Sigmoid colon (tissue), 7 donors: ENCODE results near the gene LRRC2. TPM values are rescaled to one million over a fixed set of nuclear protein-coding genes. Genes with fewer than 3 reads are reported as not detected.

Experiments
- DNase-seq: peaks from one replicate; pipeline ENCODE4 v3.0.0-alpha.2; 2019
- H3K27ac ChIP-seq, 4 donors: fragments of 200-600 bp; sonication (generic); one replicate each; pipeline ENCODE4 v1.5.1; 2016 to 2019; ENCODE audit warnings: mild to moderate bottlenecking in 1 of 4
- H3K27me3 ChIP-seq, 3 donors: fragments of 200-600 bp; sonication (generic); one replicate each; pipeline ENCODE4 v1.5.1; 2019; ENCODE audit warnings: mild to moderate bottlenecking in 1 of 3
- H3K36me3 ChIP-seq, 4 donors: fragments of 200-600 bp; sonication (generic); one replicate each; pipeline ENCODE4 v1.5.1; 2016 to 2019
- H3K4me1 ChIP-seq, 4 donors: fragments of 200-600 bp; sonication (generic); one replicate each; pipeline ENCODE4 v1.5.1; 2017 to 2019
- H3K4me3 ChIP-seq, 4 donors: fragments of 200-600 bp; sonication (generic); one replicate each; pipeline ENCODE4 v1.5.1; 2017 to 2019; ENCODE audit warnings: mild to moderate bottlenecking in 2 of 4, moderate library complexity in 1 of 4
- H3K9me3 ChIP-seq, 4 donors: fragments of 200-600 bp in 3 of 4; sonication (generic) in 3 of 4; one replicate each; pipeline versions ENCODE4 v1.5.1 to v1.6.1; 2013 to 2019
- CTCF ChIP-seq, 4 experiments: fragments of 450-650 bp in 3 of 4; fragments of 200-600 bp in 1 of 4; IDR thresholded peaks; one replicate each; pipeline ENCODE4 v1.5.1; 2016 to 2019; ENCODE audit warnings: antibody characterized with exemption in 4 of 4, mild to moderate bottlenecking in 3 of 4, moderate library complexity in 2 of 4
- EP300 ChIP-seq, 4 donors: sonication (generic); formaldehyde crosslinking; IDR thresholded peaks; one replicate each; pipeline ENCODE4 v1.6.1; 2017; ENCODE audit warnings: antibody characterized with exemption in 4 of 4
- POLR2A ChIP-seq, 2 donors: fragments of 450-650 bp; IDR thresholded peaks; one replicate each; pipeline ENCODE4 v1.6.1; 2016; ENCODE audit warnings: antibody characterized with exemption in 2 of 2, mild to moderate bottlenecking in 2 of 2, moderate library complexity in 2 of 2
- POLR2AphosphoS5 ChIP-seq, 4 donors: sonication (generic); formaldehyde crosslinking; IDR thresholded peaks; one replicate each; pipeline ENCODE4 v1.6.1; 2017; ENCODE audit warnings: antibody characterized with exemption in 4 of 4
- WGBS, 2 donors: extraction: QIAGEN DNeasy Blood & Tissue Kit; methylation state at CpG; one replicate each; pipeline ENCODE4 v1.1.7; 2013; 5-methylcytosine and 5-hydroxymethylcytosine counted together
- intact Hi-C: fragments of 100-400 bp; cut with DNase I; formaldehyde crosslinking; loops from one replicate; pipeline ENCODE4 v1.15.1; 2023
- polyA plus RNA-seq, 3 donors: library from polyadenylated mRNA; stranded (reverse); fragments of 200-250 nt; gene quantifications; one replicate each; pipeline ENCODE4 v1.2.3, GENCODE V29; 2013
- total RNA-seq, 4 donors: library from RNA; depleted of rRNA; stranded (reverse); fragments of >200 nt; gene quantifications; one replicate each; pipeline ENCODE4 v1.1.0, GENCODE V29; 2016
- donor health status: healthy with polysubstance abuse.
- donor health status: Bipolar disorder and iron deficiency.
- donor health status: healthy.

LRRC2 gene
- total and polyA plus RNA-seq, 7 donors, result 0.46 to 11.1 (median 3.6) TPM

GRCh38 chr3:46489381-46489780, 76.7 kb downstream of the LRRC2 start:
- TF ChIP-seq POLR2A (IDR thresholded peaks at IDR 0.05) (no peak), EP300 (IDR thresholded peaks at IDR 0.05) (no peak), CTCF (IDR thresholded peaks at IDR 0.05) (no peak), POLR2AphosphoS5 (IDR thresholded peaks at IDR 0.05) (no peak)
- Histone ChIP-seq H3K4me1 (peaks cover 0 to 8% (median 5%) of the 10 kb centered on the region in 4 donors), H3K4me3 (no peak overlapping the region), H3K36me3 (no peaks in the 10 kb centered on the region), H3K27me3 (no peaks in the 10 kb centered on the region), H3K27ac (no peak overlapping the region), H3K9me3 (no peaks in the 10 kb centered on the region)
- 91 to 92% methylated on average over 4 of the region's 4 CpGs for WGBS, 2 donors
- no peak for DNase-seq
- intact Hi-C loops, result loop anchor here (2.0 to 5.0 kb wide), 2 partner anchors 68 to 141 kb away; no protein-coding TSS in a partner anchor

- H3K36me3 ChIP-seq, result no peaks in the 10 kb centered on the region
- H3K9me3 ChIP-seq, result no peaks in the 10 kb centered on the region
- peak; percentile 90 for DNase-seq
- intact Hi-C loops, result loop anchor here (2.0 to 5.0 kb wide), 2 partner anchors 68 to 142 kb away; no protein-coding TSS in a partner anchor
- TF ChIP-seq EP300 (IDR thresholded peaks at IDR 0.05) (no peak), CTCF (IDR thresholded peaks at IDR 0.05) (peak; percentile 82 to 98 (median 95)), POLR2AphosphoS5 (IDR thresholded peaks at IDR 0.05) (peak in 1 of 4 donors; percentile 20), POLR2A (IDR thresholded peaks at IDR 0.05) (no peak)
- H3K4me1 ChIP-seq, result peaks cover 0 to 8% (median 5%) of the 10 kb centered on the region in 4 donors
- no peak overlapping the region for H3K27ac ChIP-seq
- 7 to 10% methylated on average over 26 of the region's 26 CpGs for WGBS, 2 donors
- H3K4me3 ChIP-seq, result no peak overlapping the region
- no peaks in the 10 kb centered on the region for H3K27me3 ChIP-seq
These were observed 77.3 kb downstream of the LRRC2 start for GRCh38 chr3:46488735-46489361.

- H3K4me1 ChIP-seq, result peaks cover 0 to 8% (median 5%) of the 10 kb centered on the region in 4 donors
- 73 to 79% methylated on average over 4 of the region's 4 CpGs for WGBS, 2 donors
- DNase-seq, result peak; percentile 3
- H3K9me3 ChIP-seq, result no peaks in the 10 kb centered on the region
- TF ChIP-seq POLR2A (IDR thresholded peaks at IDR 0.05) (no peak), POLR2AphosphoS5 (IDR thresholded peaks at IDR 0.05) (no peak), CTCF (IDR thresholded peaks at IDR 0.05) (no peak), EP300 (IDR thresholded peaks at IDR 0.05) (no peak)
- no peak overlapping the region for H3K27ac ChIP-seq
- intact Hi-C loops, result loop anchor here (5.0 kb wide), 1 partner anchor 72 kb away; no protein-coding TSS in a partner anchor
- no peaks in the 10 kb centered on the region for H3K36me3 ChIP-seq
- no peaks in the 10 kb centered on the region for H3K27me3 ChIP-seq
- H3K4me3 ChIP-seq, result no peak overlapping the region
These were observed 80.3 kb downstream of the LRRC2 start for GRCh38 chr3:46485779-46486175.

GRCh38 chr3:46484911-46485778, 81.0 kb downstream of the LRRC2 start:
- TF ChIP-seq POLR2A (IDR thresholded peaks at IDR 0.05) (no peak), POLR2AphosphoS5 (IDR thresholded peaks at IDR 0.05) (no peak), EP300 (IDR thresholded peaks at IDR 0.05) (no peak), CTCF (IDR thresholded peaks at IDR 0.05) (no peak)
- intact Hi-C loops, result loop anchor here (5.0 kb wide), 1 partner anchor 72 kb away; no protein-coding TSS in a partner anchor
- peak; percentile 53 for DNase-seq
- Histone ChIP-seq H3K4me1 (peaks cover 0 to 8% (median 5%) of the 10 kb centered on the region in 4 donors), H3K27me3 (no peaks in the 10 kb centered on the region), H3K27ac (no peak overlapping the region), H3K9me3 (no peaks in the 10 kb centered on the region), H3K36me3 (no peaks in the 10 kb centered on the region), H3K4me3 (no peak overlapping the region)
- 29 to 64% methylated on average over 10 of the region's 10 CpGs for WGBS, 2 donors
